Suppressor macrophage (primary cell): Measurements from ENCODE around the gene CHML.
A peak's percentile ranks its signal among the peaks of the same experiment; 100 is the strongest.

Experiments used
- DNase-seq, 4 experiments: peaks; one replicate each; pipeline ENCODE4 v3.0.0-alpha.2; 2020 to 2022

CHML gene

DNA sequence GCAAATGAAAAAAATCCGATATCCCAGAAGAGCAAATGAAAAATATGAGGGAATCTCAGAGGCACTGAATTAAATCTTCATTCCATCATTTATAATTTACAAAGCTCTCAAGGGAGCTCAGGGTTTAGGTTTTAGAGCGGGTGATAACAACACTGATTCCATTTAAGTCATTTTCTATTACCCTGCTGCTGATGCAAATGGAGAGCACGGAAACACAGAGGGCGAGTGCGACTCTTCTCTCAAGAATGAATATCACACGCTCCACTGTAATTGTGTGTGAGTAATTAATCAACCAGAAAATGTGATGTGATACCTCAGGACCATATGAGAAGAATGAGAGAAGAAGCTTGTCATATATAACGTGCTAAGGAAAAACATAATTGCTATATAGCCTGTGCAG is 22.7 kb downstream of the CHML start:
- DNase-seq: no peak

DNA sequence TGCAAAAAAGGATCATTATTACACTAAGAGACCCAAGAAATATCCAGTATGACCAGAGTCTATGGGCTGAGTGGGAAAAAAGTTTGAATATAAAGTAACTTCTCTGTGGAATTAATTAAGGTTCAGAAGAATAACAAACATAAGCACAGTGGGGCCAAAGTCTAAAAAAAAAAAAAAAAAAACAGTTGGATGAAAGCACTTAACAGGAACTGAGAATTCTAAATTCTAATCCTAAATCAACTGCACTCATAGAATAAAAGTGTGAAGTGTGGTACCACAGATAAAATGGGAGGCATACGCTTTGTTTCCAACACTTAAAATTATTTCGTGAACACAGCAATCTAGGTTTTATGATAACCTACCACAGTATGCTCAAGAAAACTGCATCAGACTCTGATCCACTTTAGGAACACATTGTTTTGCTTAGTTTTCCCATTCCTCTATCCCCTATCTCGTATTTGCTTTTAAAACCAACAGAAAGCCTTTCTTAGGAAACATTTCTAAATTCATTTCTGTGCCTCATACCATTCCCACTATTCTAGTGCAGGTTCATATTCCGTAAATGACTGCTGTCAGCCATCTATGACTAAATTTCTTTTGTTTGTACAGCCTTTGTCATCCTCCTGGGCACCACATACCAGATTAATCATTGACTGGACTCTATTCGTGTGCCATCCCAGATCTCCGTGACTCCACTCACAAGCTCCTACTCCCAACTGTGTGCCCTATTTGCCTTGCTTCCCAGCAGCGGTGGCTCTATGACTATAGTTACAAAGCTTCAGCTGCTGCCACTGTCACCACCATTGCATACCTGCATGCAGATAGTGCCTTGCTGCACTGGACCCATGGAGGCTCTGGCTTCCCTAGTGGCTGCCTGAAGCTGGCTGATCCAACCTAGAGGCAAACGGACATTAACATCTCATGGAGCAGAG is 24.9 kb downstream of the CHML start:
- DNase-seq: no peak

DNA sequence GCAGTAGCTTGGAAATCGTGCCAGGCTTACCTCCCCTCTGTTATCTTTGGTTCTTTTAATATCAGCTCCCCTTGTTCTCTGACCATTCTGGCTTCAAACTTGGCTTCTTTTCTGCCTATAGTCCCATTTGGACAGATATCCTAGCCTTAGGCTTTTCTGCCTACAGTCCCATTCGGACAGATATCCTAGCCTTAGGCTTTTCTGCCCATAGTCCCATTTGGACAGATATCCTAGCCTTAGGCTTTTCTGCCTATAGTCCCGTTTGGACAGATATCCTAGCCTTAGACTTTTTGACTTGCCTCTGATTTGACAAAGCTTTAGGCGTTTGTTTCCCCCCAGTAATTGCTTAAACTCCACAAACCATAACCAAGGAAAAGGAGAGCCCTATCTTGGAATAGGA is 25.6 kb downstream of the CHML start:
- no peak for DNase-seq

DNA sequence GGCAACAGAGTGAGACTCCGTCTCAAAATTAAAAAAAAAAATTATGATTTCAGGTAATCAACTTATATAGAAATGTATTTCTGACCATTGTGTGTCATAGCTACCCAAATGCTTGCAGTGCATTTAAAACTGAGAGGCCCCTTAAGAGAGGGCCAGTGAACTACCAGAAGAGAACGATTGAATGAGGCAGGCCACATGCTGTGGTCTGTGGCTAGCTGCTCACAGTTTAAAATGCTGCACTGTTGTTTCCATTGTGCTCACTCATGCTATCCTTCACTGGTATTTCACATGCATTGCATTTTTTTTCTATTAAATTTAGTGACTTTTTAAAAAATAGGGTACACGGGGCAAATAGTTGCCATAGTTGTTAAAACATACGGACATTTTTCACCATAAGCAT is 26.0 kb downstream of the CHML start:
- no peak for DNase-seq

DNA sequence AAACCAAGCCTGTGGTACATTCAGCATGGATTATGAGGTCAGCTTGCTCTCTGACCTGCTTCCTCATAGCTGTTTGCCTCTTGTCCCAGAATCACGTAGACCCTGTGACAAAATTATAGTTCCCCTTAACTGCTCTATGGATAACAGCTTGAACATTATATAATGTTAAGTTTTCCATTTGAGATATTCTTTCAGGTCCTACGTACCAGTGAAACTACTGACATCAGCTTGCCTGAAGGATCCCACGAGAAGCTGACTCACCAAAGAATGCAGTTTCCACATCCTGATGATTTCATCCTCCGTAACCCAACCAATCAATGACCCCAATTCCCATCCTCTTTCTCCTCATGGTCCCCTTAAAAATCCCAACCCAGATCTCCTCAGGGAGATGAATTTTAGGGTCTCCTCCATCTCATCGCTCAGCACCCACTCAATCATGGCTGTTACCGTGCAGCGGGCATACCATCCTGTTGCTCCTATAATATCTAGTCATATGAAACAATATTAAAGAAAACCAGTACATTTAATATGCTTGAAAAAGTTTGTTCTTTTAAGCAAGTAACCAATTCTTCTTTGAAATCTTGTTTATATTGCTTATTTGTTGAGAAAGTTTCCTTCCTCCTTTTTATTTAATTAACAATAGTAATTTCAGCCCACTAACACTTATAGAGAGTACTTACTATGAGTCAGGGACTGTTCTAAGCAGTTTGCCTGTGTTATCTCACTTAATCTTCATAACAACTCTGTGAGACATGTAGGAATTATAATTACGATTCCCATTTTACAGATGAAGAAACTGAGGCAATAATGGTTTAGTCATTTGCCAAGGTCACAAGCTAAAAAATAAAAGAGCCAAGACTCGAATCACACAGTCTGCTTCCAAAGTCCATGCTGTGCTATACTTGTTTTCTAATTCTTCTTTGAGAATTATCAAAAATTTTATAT is 27.4 kb downstream of the CHML start:
- DNase-seq: peak; percentile 76 to 96 (median 85)

DNA sequence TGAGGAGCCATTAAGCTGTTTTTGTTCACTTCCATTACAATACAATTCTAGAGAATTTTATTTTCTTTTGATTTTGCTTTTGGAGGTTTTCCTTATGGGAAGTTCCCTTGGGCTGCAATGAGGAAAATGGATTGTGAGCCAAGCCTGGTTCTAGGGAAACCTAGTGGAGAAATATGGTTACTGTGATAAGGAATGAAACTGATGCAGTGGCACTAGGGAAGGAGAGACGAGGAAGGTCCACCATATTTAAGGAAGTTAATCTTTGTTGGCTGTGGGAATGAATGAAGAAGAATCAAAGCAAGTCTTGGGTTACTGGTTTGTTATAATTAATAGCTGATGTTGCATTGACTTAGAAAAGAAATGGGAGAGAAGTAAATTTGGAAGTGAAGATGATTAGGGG is 28.4 kb downstream of the CHML start:
- peak in 2 of 4 experiments; percentile 48 to 52 for DNase-seq

DNA sequence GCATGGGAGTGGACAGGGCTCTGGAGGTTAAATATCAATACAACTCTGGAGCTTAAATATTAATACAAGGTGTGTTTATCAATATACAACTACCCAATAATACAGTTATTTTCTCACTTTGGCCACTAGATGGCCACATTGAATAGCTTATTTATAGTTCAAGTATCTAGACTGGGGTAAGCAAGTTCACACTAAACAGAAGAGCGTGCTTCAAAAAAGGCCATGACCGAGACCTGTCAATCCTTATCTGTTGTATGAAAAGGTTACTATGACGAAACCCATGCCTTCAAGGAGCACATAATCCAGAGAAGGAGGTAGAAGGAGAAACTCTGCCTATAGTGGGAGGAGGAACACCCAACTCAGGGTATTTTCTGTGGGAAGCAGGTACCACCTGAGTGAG is 29.1 kb downstream of the CHML start:
- peak; percentile 47 to 88 (median 74) for DNase-seq

DNA sequence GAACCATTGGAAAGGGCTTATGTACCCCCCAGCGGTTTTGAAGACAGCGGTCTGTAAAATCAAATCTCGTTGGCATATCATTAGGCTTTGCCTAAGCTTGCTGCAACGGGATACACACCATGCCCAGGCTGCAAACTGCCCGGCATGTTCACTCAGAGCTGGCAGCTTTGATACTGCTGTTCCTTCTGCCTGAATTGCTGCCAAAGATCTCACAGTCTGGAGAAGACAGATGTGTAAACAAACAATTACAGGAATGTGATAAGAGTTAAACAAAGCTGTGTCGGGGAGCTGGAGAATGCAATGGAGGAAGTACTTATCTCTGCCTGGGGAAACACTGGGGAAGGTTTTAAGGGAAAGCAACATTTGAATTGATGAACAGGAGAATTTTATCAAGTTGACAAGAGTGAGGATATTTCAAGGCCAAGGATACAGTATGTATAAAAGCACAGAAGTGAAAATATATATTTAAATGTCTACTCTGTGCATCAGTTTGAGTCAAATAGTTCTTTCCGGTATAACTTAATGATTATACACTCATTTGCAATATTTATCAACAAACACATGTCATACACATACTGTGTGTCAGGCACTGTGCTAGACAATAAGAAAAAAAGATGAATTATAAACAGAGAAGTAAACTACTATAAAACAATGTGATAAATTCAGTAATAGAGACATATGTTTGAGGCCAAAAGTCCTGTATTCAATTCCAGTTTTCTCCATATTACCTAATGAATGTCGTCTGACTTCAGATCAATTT is 29.9 kb downstream of the CHML start:
- no peak for DNase-seq

DNA sequence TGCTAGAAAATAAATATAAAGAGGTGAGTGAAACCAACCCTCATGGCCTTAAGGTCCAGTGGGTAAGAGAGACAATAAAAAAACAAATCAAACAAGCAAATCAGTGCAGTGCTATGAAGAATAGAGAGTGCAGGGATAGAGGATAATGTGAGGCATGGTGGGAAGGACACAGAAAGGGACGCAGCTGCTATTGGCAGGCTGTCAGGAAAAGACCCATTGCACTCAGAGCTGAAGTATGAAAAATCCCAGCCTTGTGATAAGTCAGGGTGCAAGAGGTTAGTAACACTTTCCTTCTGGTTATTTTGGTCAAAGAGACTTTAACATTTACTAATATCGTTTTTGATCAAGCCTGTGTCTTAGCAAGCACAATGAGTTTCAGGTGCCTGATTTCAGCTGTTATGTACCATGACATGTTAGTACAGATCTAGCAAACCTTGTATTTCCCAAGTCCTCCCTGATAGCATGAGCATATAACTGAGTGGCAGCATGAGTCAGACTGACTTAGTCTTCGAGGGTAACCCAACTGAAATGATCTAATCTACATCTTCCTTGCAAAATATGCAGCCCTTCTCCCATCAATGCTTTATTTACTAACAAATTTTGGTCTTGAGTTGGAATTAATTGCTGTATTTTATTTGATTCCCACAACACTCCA is 31.7 kb downstream of the CHML start:
- DNase-seq: peak; percentile 40 to 76 (median 64)

DNA sequence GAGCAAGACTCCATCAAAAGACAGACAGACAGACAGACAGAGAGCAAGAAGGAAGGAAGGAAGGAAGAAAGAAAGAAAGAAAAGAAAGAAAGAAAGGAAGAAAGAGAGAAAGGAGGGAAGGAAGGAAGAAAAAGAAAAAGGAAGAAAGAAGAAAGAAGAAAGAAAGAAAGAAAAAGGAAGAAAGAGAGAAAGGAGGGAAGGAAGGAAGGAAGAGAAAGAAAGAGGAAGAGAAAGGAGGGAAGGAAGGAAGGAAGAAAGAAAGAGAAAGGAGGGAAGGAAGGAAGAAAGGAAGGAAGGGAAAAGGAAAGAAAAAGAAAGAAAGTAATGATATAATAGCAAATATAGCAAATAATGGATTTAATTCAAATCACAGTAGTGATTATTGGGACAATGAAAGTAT is 32.7 kb downstream of the CHML start:
- no peak for DNase-seq

DNA sequence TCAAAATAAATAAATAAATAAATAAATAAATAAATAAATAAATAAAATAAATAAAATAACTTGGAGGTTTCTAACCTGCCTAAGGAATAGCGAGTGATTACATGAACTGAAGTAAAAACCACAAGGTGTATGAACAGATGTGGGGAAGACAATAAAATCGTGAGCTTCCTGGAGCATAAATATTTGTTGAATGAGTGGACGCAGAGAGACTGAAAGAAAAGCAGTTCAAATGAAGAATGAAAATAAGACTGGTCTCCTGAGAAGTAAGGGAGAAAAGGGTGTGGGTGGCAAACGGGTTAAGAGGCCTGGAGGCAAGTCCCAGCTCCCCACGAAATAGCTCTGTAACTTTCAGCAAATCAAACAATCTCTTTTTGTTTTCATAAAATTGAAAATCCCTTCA is 33.6 kb downstream of the CHML start:
- no peak for DNase-seq

DNA sequence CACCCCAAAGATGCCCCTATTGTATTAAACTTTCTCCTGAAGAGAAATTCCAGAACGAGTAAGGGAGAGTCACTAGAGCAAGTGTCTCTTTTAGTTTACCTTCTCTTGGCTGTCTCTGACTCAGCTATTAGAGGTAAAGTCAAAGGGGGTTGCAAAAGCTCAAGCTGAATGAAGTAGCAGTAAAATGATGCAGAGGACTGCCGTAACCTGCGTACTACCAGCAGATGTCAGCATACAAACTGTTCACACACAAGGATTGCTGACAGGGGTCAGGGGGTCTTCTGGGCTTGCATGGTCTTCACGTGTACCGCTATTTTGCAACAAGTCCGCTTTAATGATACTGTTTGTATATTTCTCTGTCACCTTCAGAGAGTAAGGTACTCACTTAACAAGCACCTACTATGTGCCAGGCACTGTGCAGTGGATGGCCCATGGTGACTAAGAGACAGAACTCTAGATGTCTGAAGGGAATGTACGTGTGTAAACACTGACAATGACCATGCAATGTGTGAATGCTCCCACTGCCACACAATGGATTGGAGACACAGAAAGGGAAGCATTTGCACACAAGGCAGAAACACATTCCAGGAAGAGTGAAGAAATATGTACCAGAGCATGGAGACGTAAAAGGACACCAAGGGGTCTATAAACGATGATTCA is 34.9 kb downstream of the CHML start:
- no peak for DNase-seq

DNA sequence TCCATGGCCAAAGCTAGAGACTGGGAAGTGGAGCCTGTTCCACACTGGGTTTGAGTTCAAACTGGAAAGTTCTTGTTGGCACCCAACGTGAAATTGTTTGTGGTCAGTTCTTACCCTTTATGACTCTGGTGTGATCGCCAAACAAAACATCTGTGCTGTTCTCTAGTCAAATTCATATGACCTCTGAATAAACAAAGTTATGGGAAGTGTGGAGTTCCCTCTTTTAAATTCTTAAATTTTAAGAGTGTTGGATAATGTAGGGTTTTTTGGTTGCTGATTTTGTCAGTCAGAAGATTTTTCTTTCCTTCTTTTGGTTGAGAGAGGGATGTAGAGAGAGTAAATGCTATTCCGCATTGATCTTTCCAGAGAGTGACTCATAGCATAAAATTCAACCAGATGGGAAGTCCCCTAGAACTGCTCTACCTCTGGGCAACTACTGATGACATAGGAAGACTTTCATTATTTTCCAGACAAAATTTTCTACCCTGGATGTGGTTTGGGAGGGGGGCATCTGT is 36.4 kb downstream of the CHML start:
- peak; percentile 72 to 85 (median 78) for DNase-seq

DNA sequence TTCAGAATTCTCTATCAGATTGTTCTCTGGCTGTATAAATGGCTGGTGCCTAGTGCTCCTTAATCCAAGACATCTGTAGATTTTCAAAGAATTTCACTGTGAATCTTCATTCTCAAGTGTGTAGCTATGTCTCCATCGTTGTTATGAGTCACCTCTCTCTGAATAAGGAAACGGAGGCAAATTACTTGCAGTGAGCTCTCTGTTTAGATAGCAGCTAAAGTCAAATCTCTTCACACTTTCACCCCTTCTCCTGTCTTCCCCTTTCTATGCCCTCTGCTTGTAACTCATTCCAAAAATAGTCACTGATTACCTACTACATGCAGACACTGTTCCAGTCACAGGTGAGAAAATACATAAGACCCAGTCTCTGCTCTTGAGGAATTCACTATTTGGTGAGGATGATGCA is 39.7 kb downstream of the CHML start:
- peak in 2 of 4 experiments; percentile 56 to 61 for DNase-seq

DNA sequence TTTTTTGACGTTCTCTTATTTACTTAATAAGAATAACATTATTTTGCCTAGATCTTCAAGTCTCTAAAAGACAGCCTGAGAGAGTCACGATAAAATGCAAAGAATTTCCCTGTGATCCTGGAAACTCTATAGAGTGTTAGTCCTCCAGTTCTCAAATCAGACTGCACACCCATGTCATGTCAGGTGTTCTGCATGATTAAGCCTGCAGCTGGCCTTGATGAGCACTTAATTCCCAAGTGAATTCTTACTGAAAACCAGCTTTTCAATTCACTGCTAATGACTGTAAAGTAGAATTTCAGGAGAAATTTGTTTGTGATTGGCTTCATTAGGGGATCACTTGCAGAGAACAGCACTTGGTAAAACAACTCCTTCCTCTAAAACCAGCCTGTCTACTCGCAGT is 41.9 kb downstream of the CHML start:
- DNase-seq: no peak

DNA sequence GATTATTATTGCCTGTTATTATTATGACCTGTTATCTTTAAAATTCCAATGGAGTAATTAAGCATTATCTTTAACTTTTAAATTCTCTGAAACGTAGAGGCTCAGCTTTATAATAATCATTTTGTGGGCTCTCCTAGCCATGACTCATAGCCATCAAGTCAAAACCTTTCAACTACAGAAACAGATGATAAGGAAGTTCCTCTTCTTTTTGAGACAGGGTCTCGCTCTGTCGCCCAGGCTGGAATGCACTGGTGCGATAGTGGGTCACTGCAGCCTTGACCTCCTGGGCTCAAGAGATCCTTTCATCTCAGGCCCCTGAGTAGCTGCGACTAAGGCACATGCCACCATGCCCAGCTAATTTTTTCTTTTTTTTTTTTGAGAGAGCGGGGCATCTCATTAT is 43.5 kb downstream of the CHML start:
- DNase-seq: peak in 1 of 4 experiments; percentile 17

DNA sequence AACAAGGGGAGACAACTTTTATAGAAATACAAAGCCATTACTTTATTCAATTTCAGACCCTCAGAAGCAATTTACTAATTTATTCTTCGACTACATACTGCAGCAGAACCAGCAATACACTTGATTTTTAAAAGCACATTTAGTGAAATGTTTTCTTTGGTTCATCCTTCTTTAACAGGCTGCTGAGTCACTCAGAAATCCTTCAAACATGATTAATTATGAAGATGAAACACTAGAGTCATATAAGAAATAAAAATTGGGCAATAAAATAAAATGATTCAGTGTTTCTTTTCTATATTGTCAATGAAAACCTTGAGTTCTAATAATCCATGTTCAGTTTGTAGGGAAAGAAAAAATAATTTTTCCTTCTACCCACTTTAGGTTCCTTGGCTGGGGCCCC is 47.0 kb downstream of the CHML start:
- no peak for DNase-seq

DNA sequence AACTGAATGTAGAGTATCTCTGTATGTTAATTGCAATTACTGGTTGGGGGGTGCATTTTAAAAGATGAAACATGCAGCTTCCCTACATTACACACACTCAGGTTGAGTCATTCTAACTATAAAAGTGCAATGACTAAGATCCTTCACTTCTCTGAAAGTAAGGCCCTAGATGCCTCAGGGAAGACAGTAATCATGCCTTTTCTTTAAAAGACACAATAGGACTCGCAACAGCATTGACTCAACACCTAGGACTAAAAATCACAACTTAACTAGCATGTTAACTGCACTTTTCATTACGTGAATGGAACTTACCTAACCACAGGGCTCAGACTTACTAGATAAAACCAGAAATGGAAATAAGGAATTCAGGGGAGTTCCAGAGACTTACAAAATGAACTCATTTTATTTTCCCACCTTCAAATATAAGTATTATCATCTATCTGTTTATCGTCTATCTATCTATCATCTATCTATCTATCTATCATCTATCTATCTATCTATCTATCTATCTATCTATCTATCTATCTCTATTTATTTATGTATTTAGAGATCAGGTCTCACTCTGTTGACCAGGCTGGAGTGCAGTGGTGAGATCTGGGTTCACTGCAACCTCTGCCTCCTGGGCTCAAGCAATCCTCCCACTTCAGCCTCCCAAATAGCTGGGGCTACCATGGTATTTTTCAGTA is 47.8 kb downstream of the CHML start:
- DNase-seq: peak in 3 of 4 experiments; percentile 28 to 83 (median 74)

DNA sequence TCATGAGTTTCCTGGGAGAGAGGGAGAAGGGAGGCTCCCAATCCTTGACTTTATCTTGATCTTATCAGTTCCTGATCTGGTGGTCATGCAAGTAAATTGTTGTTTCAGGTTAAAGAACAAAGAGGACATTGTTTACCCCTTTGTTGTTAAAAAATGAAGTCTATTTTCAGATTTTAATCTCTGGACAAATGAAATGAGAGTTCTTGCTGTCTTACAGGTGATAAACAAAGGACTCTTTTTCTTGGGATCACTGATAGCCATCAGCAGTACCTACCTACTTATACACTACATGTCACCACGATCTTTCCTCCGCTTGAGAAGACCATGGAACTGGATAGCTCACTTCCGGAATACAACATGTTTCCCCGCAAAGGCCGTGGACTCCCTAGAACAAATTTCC is 48.4 kb downstream of the CHML start:
- no peak for DNase-seq

DNA sequence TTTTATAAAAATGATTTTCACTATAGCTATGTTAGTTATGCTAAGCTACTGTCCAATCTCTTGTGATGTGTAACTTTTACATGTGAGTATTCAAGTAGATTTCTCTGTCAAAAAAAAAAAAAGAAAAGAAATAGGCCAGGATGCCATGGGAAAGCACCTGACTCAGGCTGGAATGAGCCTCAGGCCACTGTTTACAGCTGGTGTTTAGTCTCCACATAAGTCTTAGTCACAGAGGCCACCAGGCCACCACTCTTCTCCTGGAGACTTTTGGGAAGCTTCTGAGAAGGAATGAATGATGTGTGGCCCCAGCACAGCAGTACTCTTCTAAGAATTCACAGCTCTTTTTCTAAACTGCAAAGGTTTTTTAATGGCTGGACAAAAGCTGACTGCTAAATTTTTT is 48.9 kb downstream of the CHML start:
- peak; percentile 40 to 83 (median 66) for DNase-seq

DNA sequence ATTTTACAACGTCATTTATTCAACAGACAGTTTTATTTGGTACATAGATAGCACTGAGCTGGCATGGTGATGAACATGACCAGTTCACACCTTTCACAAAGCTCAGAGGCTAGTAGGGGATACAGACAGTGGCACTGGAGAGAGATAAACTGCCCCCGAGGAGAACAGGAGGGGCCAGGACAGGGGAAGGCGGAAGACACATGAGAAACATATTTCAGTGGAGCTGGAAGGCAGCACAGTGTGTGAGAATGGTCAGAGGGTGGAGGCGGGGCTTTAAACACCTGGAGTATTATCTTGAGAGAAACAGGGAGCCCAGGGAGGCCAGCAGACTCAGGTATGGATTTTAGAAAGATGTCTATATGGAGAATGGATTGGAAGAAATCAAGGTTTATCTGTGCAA is 49.5 kb downstream of the CHML start:
- no peak for DNase-seq
